ENCODE data around the gene SH2D3C.

Gene SH2D3C

DNA sequence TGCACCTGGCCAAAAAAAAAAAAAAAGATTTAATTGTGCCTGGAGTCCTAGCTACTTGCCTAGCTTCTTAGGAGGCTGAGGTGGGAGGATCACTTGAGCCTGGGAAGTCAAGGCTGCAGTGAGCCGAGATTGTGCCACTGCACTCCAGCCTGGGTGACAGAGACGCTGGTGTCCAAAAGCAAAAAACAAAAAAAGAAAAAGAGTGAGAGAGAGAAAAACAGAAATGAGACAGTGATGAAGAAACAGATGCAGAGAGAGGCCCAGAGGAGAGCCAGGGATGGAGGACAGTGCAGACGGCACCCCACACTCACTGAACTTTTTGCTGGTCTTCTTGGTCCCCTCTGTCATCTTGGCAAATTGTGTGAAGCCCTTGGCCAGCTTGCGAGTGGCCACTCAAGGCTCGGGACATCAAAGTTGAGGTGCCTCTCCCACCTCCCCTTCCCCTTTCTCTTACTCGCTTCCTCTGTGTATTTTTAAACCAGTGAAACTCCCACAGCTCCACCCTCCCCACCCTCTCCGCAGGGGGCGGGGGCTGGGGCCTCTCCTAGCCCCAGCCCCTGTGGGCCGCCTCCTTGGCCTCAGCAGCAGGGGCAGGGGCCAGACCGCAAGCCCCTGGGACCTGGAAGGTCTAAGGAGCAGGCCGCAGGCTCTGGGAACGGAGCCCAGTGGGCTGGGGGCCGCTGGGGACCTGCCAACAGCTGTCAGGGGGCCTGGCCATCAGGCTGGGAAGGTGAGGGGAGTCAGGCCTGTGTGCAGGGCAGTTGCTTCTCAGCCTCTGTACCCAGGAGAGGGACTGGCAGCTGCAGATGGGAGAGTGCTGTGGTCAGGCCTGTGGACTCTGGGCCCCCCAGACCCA is at the start of gene SH2D3C:
Gene SH2D3C (minus strand): TSS at position 387 of the 856 bp plus-strand sequence. CDS start 39 bp downstream, at position 348.
- DNase-seq = no peak

- no peak for DNase-seq
These were observed 47.9 kb upstream of the SH2D3C start for GRCh38 chr9:127826253-127826913.

GRCh38 chr9:127825319-127826051 is 47.0 kb upstream of the SH2D3C start:
- DNase-seq = no peak

DNA sequence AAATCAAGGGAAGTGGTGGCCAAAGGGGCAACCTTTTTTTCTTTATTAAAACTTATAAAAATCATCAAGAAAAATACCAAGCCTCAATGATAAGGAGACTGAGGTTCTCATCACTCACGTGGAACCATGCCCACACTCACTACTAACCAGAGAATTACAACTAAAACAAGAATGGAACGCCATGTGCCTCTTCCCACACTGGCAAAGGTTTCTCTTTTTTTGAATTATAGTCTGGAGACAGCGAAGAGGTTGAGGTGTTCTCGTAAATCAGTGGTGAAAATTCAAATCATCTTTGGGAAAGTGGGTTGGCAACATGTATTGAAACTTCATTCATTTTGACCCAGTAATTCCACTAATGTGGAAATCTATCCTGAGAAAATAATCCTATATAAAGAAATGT is 43.6 kb upstream of the SH2D3C start:
- DNase-seq = no peak

DNA sequence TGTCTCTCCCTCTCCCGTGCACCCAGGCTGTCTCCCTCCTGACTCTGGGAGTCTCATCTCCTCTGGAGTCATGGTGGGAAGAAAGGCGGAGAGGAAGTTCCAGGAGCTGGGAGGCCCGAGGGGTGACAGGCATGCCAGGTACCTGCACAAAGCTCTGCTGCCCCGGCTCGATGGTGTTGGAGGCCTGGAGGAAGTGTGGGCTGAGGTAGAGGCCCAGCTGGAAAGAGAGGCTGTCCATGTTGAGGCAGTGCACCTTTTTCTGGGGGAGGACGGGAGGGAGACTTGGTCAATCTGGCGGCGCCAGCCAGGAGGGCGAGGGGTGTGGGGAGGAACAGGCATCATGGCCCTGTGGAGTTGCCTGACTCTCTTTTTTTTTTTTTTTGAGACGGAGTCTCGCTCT is 40.1 kb upstream of the SH2D3C start:
- no peak for DNase-seq

DNA sequence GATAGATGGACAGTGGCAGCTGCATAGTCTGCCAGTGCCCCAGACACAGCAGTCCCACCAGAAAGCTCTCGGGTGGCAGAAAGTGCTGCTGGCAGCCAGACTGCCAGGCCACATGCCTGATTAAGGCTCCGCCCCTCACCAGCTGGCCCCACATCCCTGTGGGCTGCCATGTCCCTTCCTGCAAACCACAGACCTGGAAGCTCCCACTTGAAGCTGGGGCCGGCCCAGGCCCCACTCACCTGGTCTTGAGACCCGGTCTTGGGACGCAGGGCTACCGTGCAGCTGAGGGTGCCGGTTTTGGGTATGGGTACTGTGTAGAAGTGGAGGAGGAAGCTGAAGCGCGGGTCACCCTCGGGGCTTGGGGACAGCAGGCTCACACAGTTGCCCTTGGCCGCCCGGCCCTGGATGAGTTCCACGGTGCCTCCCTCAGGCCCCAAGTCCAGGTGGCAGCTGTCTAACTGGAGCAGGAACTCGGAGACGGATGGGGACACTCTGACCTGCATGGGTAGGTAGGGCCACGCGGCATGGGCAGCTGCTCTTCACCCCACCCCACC is 39.5 kb upstream of the SH2D3C start:
- DNase-seq = no peak

DNA sequence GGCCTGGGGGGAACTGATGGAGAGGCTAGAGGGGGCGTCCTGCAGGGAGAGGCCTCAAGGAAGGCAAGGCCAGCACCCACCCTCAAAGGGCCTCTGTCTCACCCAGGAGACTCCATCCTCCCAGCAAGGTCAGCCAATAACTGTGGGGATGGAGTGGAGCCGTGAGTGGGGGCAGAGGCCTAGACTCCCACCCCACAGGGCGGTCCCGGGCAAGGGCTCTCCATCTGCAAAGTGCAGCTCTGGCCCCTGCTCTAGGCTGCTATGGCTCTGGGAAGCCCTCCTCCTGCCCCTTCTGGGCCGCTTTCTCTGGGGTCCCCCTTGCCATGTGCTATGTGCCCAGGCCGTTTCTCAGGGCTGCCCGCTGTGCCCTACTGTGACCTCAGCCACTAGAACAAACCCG is 38.3 kb upstream of the SH2D3C start:
- no peak for DNase-seq

DNA sequence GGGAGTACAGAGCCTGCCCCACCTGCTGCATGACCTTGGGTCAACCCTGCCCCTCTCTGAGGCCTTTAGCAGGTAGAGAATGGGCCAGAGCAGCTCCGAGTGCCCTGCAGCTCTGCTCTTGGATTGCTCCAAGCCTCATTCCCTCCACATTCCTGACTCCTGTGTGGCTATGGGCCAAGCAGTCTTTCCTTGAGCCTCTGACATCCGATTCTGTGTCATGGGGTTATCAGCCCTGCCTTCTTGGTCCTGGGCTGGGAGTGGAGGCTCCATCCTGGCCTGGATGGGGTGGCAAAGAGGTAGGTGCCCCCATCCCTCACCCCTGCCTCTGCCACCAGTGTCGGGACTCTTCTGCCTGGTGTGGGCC is 37.9 kb upstream of the SH2D3C start:
- no peak for DNase-seq

- no peak for DNase-seq
These were observed 37.3 kb upstream of the SH2D3C start for GRCh38 chr9:127815512-127816361.

DNA sequence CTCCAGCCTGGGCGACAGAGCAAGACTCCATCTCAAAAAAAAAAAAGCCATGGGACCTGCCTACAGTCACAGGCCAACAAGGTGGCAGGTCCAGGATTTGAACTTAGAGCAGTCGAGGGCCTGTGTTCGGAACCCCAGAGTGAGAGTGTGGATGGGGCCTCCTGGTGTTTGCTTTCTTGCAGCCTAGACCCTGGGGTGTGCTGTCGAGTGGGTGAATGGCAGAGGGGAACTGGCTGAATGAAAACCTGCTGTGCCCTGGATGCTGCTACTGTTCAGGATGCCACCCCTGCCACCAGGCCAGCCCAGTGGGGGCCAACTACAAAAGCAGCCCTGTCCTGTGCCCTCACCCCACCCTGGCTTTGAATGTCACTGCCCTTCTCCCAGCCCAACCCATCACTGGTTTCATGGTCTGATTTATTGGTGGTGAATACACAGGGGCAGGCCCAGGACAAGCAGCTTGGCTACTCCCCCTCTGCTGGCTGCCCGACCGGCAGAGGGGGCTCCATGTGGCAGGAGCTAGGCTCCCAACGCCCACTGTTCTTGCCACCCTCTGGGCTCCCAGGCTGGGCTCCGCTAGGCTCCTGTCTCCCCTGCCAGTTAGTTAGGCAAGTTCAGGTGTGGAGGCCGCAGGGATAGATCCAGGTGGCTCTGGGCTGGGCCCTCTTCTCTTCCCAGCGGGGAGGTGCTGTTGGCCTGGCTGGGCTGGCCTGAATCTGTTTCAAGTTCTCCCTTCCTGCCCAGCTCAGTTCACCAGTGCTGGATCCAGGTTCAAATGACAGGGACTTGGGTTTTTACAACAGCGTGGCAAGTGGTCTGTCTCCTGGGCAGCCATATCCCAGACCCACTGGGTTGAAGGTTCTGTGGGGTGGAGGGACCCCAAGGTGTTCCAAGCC is 36.4 kb upstream of the SH2D3C start:
- no peak for DNase-seq

GRCh38 chr9:127813686-127814226 is 35.3 kb upstream of the SH2D3C start:
- DNase-seq = no peak

DNA sequence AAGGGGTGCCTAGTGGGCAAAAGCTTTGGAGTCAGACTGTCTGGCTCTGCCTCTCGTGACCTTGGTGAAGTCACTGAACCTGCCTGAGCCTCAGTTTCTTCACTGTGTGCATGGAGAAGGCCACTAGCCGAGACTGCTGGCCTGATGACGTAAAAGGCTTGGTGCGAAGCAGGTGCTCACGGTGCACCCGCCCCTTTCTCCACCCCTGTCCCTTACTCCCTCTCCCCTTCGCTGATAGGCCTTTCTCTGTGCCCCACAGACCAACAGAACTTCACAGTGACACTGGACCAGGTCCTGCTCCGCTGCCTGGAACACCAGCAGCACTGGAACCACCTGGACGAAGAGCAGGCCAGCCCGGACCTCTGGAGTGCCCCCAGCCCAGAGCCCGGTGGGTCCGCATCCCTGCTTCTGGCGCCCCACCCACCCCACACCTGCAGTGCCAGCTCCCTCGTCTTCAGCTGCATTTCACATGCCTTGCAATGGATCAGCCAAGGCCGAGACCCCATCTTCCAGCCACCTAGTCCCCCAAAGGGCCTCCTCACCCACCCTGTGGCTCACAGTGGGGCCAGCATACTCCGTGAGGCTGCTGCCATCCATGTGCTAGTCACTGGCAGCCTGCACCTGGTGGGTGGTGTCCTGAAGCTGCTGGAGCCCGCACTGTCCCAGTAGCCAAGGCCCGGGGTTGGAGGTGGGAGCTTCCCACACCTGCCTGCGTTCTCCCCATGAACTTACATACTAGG is 34.6 kb upstream of the SH2D3C start:
- DNase-seq = no peak

- DNase-seq = no peak
These were observed 33.5 kb upstream of the SH2D3C start for GRCh38 chr9:127812011-127812410.

DNA sequence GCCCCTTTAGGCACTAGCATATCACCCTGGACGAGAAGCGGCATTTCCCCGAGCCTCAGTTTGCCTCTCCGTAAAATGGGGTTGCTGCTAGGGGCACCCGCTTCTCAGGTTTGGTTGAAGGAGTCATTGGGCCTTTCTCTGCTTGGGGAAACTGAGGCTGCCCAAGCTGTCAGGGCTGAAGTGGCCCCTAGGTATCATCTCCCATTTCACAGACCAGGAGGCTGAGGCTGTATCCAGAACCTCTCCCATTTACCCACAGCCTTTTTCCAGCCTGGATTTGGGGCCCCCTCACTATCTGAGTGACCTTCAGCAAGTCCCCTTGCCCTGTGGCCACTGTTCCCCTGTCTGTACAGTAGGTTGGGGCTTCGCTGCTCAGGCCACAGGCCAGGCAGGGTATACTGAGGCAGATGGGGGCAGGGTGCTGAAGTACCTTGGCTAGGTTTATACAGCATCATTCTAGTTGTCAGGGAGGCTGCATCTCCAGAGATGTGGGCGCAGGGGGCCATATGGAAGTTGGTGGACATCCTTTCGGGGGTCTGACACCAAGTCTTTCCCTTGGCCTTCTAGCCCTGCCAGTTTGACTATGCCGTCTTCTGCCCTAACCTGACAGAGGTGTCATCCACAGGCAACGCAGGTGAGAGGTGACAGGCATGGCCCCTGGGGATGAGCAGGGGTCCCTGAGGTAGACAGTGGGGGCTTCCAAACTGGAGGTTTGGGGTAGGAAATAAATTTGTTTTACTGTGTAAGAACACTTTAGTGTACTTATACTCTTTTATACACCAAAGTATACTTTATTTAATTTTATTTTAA is 32.1 kb upstream of the SH2D3C start:
- DNase-seq = no peak

DNA sequence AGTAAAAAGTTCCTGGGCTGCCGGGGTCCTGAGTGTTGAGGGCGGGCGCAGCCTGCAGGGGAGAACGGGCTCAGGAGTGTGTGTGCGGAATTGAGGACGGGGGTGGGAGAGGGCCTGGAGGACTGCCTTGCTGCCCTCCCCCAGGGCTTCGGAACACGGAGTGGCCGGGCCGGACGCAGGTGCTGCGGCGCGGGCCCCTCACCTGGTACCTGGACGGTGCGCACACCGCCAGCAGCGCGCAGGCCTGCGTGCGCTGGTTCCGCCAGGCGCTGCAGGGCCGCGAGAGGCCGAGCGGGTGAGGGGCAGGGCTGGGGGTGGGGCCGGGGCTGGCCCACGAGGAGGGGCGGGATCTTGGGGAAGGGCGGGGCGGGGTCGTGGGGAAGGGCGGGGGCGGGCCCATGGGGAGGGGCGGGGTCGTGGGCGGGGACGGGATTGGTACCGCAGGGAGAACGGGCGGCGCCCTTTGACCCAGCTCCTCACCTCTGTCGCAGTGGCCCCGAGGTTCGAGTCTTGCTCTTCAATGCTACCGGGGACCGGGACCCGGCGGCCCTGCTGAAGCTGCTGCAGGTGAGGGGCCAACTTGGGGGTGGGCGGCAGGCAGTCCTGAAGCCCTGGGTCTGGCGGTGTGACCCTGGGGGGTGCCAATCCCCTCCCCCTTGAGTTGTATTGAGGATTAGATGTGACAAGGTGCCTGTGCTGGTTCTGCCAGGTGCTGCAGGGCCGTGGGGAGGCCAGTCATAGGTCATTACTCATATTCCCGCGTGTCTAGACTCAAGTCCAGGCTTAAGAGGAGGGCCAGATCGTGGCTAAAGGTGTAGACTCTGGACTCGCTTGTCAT is 31.3 kb upstream of the SH2D3C start:
- no peak for DNase-seq

DNA sequence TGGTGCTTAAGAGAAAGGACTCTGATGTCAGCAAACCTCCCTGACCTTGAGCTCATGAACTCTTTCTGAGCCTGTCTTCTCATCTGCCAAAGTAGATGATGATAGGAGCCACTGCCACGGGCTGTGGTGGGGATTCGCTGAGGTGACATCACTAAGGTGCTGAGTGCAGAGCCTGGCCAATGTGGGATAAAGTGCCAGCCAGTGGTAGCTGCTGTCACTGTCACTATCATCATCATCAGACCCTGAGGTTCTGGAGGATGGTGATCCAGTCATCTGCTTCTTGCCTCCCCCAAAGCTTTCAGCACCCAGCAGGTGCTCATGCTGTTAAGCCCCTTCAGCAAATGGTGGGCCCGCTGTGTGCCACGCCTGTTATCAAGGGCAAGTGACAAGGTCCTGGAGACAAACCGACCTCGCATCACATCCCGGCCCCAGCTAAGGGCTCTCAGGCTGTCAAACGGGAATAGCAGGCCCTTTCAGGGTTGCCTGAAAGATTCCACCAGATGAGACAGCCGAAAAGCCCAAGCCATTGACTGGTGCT is 30.6 kb upstream of the SH2D3C start:
- no peak for DNase-seq

- DNase-seq = no peak
These were observed 30.0 kb upstream of the SH2D3C start for GRCh38 chr9:127808347-127809001.

DNA sequence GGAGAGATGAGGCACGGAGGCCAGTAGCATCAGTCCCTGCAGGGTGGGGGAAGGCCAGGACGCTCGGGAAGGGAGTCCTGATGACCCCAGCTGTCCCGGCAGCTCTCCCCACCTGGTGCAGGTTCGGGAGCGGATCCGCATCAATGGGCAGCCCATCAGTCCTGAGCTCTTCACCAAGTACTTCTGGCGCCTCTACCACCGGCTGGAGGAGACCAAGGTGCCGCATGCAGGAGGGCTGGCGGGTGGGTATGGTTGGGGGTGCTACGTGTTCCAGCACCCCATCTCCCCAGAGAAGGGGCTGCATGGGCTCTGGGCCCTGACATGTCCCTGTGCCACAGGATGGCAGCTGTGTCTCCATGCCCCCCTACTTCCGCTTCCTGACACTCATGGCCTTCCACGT is 28.4 kb upstream of the SH2D3C start:
- DNase-seq = no peak

Data from amniotic stem cell (primary cell).